D341Med (cell line): ENCODE results near the gene PRKAG2.
"Not testable (repeated sequence)": the region's sequence is repeated elsewhere in the genome, so short reads cannot be mapped to it uniquely, and the experiment has no call there.

Experiments used
- DNase-seq: peaks from one replicate; pipeline ENCODE4 v3.0.0; 2012; ENCODE audit warnings: low spot score

The PRKAG2 gene

GRCh38 chr7:151883857-151884256 is 6.9 kb upstream of the PRKAG2 start:
- DNase-seq: no peak

GRCh38 chr7:151882734-151883133 is 5.8 kb upstream of the PRKAG2 start:
- no peak for DNase-seq

- DNase-seq: no peak
Observed at GRCh38 chr7:151880688-151881087, 3.8 kb upstream of the PRKAG2 start.

- no peak for DNase-seq
Observed at GRCh38 chr7:151877911-151878835, 1.3 kb upstream of the PRKAG2 start.

GRCh38 chr7:151875942-151876898 is 695 bp downstream of the PRKAG2 start:
- DNase-seq: peak; percentile 73

GRCh38 chr7:151874479-151874878 is 2.4 kb downstream of the PRKAG2 start:
- DNase-seq: not testable (repeated sequence)

- DNase-seq: no peak
Observed at GRCh38 chr7:151873402-151873965, 3.4 kb downstream of the PRKAG2 start.

GRCh38 chr7:151872531-151873401 is 4.1 kb downstream of the PRKAG2 start:
- no peak for DNase-seq

- no peak for DNase-seq
Observed at GRCh38 chr7:151871904-151872303, 5.0 kb downstream of the PRKAG2 start.

GRCh38 chr7:151871189-151871735 is 5.7 kb downstream of the PRKAG2 start:
- no peak for DNase-seq

- no peak for DNase-seq
Observed at GRCh38 chr7:151869968-151870918, 6.7 kb downstream of the PRKAG2 start.

- DNase-seq: no peak
Observed at GRCh38 chr7:151869455-151869854, 7.5 kb downstream of the PRKAG2 start.

- DNase-seq: no peak
Observed at GRCh38 chr7:151869109-151869428, 7.8 kb downstream of the PRKAG2 start.

GRCh38 chr7:151868396-151869108 is 8.4 kb downstream of the PRKAG2 start:
- DNase-seq: no peak

- no peak for DNase-seq
Observed at GRCh38 chr7:151867912-151868311, 9.0 kb downstream of the PRKAG2 start.

- DNase-seq: no peak
Observed at GRCh38 chr7:151866761-151867655, 9.9 kb downstream of the PRKAG2 start.

GRCh38 chr7:151866028-151866427 is 10.9 kb downstream of the PRKAG2 start:
- no peak for DNase-seq

GRCh38 chr7:151865070-151865670 is 11.7 kb downstream of the PRKAG2 start:
- no peak for DNase-seq
